Astrocyte of the cerebellum (primary cell): ENCODE measurements around the gene ARL14.

Experiments
- DNase-seq: peaks from one replicate; pipeline ENCODE4 v3.0.0-alpha.2; 2011; ENCODE audit warnings: low read depth
- H3K4me3 ChIP-seq: 2 replicates; pipeline ENCODE4 v1.5.1; 2011; ENCODE audit warnings: mild to moderate bottlenecking, low read depth, low read length, moderate library complexity
- CTCF ChIP-seq: IDR thresholded peaks from 2 replicates; pipeline ENCODE4 v1.5.1; 2012; ENCODE audit warnings: low read length, low read depth, moderate library complexity, mild to moderate bottlenecking; ENCODE audit errors: missing control alignments
- in situ Hi-C: cut with HindIII; loops from 2 replicates; pipeline ENCODE4 v1.10.0; 2017; ENCODE audit warnings: low sequenced_read_pairs

ARL14 gene

GRCh38 chr3:160676547-160677303 is at the start of gene ARL14:
Gene ARL14 (plus strand): TSS chr3:160677160. CDS start chr3:160677347, 187 bp downstream.
- H3K4me3 ChIP-seq = no peak within 1 kb of the TSS
- TF ChIP-seq CTCF = no peak
- in situ Hi-C loops = no loop called here
- no peak for DNase-seq

GRCh38 chr3:160629491-160629890 is 47.5 kb upstream of the ARL14 start:
- in situ Hi-C loops = no loop called here
- H3K4me3 ChIP-seq = no peak overlapping the region
- DNase-seq = no peak
- TF ChIP-seq CTCF = no peak

- in situ Hi-C loops = no loop called here
- no peak overlapping the region for H3K4me3 ChIP-seq
- TF ChIP-seq CTCF = no peak
- no peak for DNase-seq
Observed at GRCh38 chr3:160633361-160634083, 43.4 kb upstream of the ARL14 start.

GRCh38 chr3:160635213-160635612 is 41.7 kb upstream of the ARL14 start:
- in situ Hi-C loops = no loop called here

GRCh38 chr3:160637086-160637485 is 39.9 kb upstream of the ARL14 start:
- no peak for TF ChIP-seq CTCF
- DNase-seq = no peak
- no peak overlapping the region for H3K4me3 ChIP-seq
- in situ Hi-C loops = no loop called here

More at GRCh38 chr3:160635213-160635612, 41.7 kb upstream of the ARL14 start:
- H3K4me3 ChIP-seq = no peak overlapping the region
- DNase-seq = no peak
- TF ChIP-seq CTCF = no peak

- TF ChIP-seq CTCF = no peak
- in situ Hi-C loops = no loop called here
- no peak for DNase-seq
- no peak overlapping the region for H3K4me3 ChIP-seq
Observed at GRCh38 chr3:160638184-160638583, 38.8 kb upstream of the ARL14 start.
